ENCODE data around the gene KCNE4.
A peak's percentile ranks its signal among the peaks of the same experiment; 100 is the strongest.

The KCNE4 gene

GRCh38 chr2:223044916-223045700 lies 6.9 kb upstream of the KCNE4 start:
- H3K4me3 ChIP-seq (ENCODE audit: low read depth, low read length), result no peak overlapping the region
- no peak for TF ChIP-seq CTCF (IDR thresholded peaks at IDR 0.05; ENCODE audit: insufficient read depth, low read depth, low read length, missing control alignments)
- DNase-seq (ENCODE audit: low read depth), result no peak

DNA sequence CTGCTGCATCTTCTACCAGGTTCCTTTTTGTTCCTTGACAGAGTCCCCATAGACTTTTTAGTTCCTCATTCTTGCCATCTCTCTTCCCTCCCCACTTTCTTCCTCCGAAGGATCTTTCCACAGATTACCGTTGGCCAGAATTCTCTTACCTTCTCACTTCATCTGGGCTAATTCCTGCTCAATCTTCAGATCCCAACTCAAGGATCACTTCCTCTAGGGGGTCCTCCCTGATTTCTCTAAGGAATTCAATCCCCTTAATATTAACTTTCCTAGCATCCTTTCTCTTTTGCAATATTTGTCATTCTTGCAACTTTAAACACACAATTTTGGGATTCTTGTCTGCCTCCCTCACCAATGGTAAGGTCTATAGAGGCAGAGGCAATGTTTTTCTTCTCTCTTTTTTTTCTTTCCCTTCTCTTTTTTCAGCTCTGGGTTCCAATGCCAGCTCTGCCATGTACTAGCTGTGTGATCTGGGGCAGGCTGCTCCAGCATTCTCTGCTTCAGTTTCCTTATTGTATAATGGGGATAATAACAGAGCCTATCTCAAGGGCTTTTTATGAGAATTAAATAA lies 5.4 kb upstream of the KCNE4 start:
- DNase-seq (ENCODE audit: low read depth), result no peak
- H3K4me3 ChIP-seq (ENCODE audit: low read depth, low read length), result no peak overlapping the region
- TF ChIP-seq CTCF (IDR thresholded peaks at IDR 0.05; ENCODE audit: insufficient read depth, low read depth, low read length, missing control alignments), result no peak

GRCh38 chr2:223047260-223047761 lies 4.7 kb upstream of the KCNE4 start:
- no peak for TF ChIP-seq CTCF (IDR thresholded peaks at IDR 0.05; ENCODE audit: insufficient read depth, low read depth, low read length, missing control alignments)
- DNase-seq (ENCODE audit: low read depth), result no peak
- H3K4me3 ChIP-seq (ENCODE audit: low read depth, low read length), result no peak overlapping the region

DNA sequence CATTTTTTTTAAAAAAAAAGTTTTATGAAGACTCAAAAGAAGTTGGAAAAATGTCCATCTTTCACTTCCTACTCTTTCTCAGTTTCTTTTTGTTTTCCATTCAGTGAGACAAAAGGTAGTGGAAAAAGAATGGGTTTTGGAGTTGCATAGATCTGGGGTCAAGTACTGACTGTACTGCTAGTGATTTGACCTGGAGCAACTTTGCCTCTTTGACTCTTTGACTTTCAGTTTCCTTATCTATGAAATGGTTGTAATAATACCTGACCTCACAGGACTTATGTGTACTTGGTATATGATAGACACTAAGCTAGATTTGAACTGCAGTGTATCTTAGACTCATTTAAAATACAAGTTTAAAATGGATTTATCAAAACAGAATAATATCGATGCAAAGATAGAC lies 3.5 kb upstream of the KCNE4 start:
- TF ChIP-seq CTCF (IDR thresholded peaks at IDR 0.05; ENCODE audit: insufficient read depth, low read depth, low read length, missing control alignments), result no peak
- peak; percentile 23 for DNase-seq (ENCODE audit: low read depth)
- no peak overlapping the region for H3K4me3 ChIP-seq (ENCODE audit: low read depth, low read length)

DNA sequence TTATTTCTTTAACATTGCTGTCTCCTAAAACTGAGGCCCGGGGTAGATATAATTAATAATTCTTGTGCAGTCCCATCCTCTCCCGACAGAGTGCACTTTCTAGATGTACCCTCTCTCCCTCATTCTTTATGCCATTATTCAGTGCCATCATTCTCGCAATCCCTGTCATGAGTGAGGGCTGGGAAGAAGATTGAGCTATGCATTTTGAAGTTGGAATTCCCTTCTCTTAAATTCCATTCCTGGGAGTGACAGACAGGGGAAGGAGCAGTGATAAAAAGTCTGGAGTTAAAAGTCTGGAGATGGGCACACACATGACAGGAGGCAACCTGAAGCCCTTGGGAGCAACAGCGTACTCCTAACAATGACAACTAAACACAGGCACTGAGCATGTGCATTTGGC lies 2.6 kb upstream of the KCNE4 start:
- no peak overlapping the region for H3K4me3 ChIP-seq (ENCODE audit: low read depth, low read length)
- no peak for DNase-seq (ENCODE audit: low read depth)
- no peak for TF ChIP-seq CTCF (IDR thresholded peaks at IDR 0.05; ENCODE audit: insufficient read depth, low read depth, low read length, missing control alignments)

DNA sequence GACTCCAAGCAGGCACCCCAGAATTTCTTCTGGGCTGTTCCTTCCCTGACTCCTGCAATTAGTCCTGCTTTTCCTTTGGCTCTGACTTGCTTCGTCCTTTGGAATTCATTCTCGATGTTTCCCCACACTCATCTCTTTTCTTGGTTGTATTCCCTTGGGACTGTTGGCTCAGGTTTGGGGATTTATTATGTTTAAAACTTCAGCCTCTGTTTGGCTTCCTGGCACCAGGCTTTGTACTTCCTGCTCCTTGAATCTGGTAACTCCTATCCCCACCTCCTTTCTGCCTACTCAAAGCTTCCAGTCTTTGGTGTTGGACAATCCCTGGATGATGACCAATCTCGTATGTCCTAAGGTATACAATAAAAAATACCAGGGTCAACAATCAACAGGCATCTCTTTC lies 1.8 kb upstream of the KCNE4 start:
- no peak overlapping the region for H3K4me3 ChIP-seq (ENCODE audit: low read depth, low read length)
- no peak for TF ChIP-seq CTCF (IDR thresholded peaks at IDR 0.05; ENCODE audit: insufficient read depth, low read depth, low read length, missing control alignments)
- no peak for DNase-seq (ENCODE audit: low read depth)
